Nephron (organoid): ENCODE data around the gene POLH.

Experiments
- H3K27ac Mint-ChIP-seq, 3 experiments: 2 replicates each; pipeline ENCODE4 v1.8.0; 2020; ENCODE audit warnings: mixed read lengths in 3 of 3, mild to moderate bottlenecking in 2 of 3, moderate library complexity in 1 of 3
- H3K27me3 Mint-ChIP-seq: 2 replicates; pipeline ENCODE4 v1.8.0; 2021; ENCODE audit warnings: low read depth, mild to moderate bottlenecking, moderate library complexity, mixed read lengths
- H3K36me3 Mint-ChIP-seq: 2 replicates; pipeline ENCODE4 v1.8.0; 2020; ENCODE audit warnings: low read depth, mixed read lengths
- H3K4me1 Mint-ChIP-seq: 2 replicates; pipeline ENCODE4 v1.8.0; 2020; ENCODE audit warnings: mixed read lengths
- H3K4me3 Mint-ChIP-seq, 3 experiments: 2 replicates each; pipeline ENCODE4 v1.8.0; 2020; ENCODE audit warnings: mild to moderate bottlenecking in 3 of 3, mixed read lengths in 3 of 3, moderate library complexity in 2 of 3
- H3K9me3 Mint-ChIP-seq: 2 replicates; pipeline ENCODE4 v1.8.0; 2020; ENCODE audit warnings: mixed read lengths
- CTCF ChIP-seq, 3 experiments: fragments of 200-600 bp; sonication (generic); IDR thresholded peaks; one replicate each; pipeline ENCODE4 v1.5.0; 2021; ENCODE audit warnings: antibody characterized with exemption in 3 of 3; ENCODE audit not compliant: unreplicated experiment in 3 of 3

Gene POLH

GRCh38 chr6:43608310-43608763 lies 32.4 kb downstream of the POLH start:
- H3K4me3 Mint-ChIP-seq: no peak overlapping the region
- H3K9me3 Mint-ChIP-seq: no peaks in the 10 kb centered on the region
- no peaks in the 10 kb centered on the region for H3K4me1 Mint-ChIP-seq
- H3K27ac Mint-ChIP-seq: no peak overlapping the region
- peaks cover 30% of the 10 kb centered on the region for H3K36me3 Mint-ChIP-seq
- no peaks in the 10 kb centered on the region for H3K27me3 Mint-ChIP-seq
- TF ChIP-seq CTCF (IDR thresholded peaks at IDR 0.05; ENCODE audit: unreplicated experiment in 3 of 3): peak; percentile 87 to 89 (median 87)

GRCh38 chr6:43608807-43609206 lies 32.8 kb downstream of the POLH start:
- H3K27ac Mint-ChIP-seq: no peak overlapping the region
- no peaks in the 10 kb centered on the region for H3K27me3 Mint-ChIP-seq
- no peaks in the 10 kb centered on the region for H3K4me1 Mint-ChIP-seq
- no peaks in the 10 kb centered on the region for H3K9me3 Mint-ChIP-seq
- no peak overlapping the region for H3K4me3 Mint-ChIP-seq
- no peak for TF ChIP-seq CTCF (IDR thresholded peaks at IDR 0.05; ENCODE audit: unreplicated experiment in 3 of 3)
- peaks cover 31% of the 10 kb centered on the region for H3K36me3 Mint-ChIP-seq

- Mint-ChIP-seq H3K9me3 (no peaks in the 10 kb centered on the region), H3K4me1 (no peaks in the 10 kb centered on the region), H3K4me3 (no peak overlapping the region), H3K36me3 (peaks cover 31% of the 10 kb centered on the region), H3K27me3 (no peaks in the 10 kb centered on the region), H3K27ac (no peak overlapping the region)
- TF ChIP-seq CTCF (IDR thresholded peaks at IDR 0.05; ENCODE audit: unreplicated experiment in 3 of 3): no peak
Observed at GRCh38 chr6:43609402-43609801, 33.4 kb downstream of the POLH start.

GRCh38 chr6:43610431-43610830 lies 34.4 kb downstream of the POLH start:
- Mint-ChIP-seq H3K27me3 (no peaks in the 10 kb centered on the region), H3K27ac (no peak overlapping the region), H3K4me3 (no peak overlapping the region), H3K36me3 (peaks cover 25% of the 10 kb centered on the region), H3K9me3 (no peaks in the 10 kb centered on the region), H3K4me1 (no peaks in the 10 kb centered on the region)
- TF ChIP-seq CTCF (IDR thresholded peaks at IDR 0.05; ENCODE audit: unreplicated experiment in 3 of 3): no peak

- Mint-ChIP-seq H3K4me1 (no peaks in the 10 kb centered on the region), H3K27ac (no peak overlapping the region), H3K9me3 (no peaks in the 10 kb centered on the region), H3K27me3 (no peaks in the 10 kb centered on the region), H3K4me3 (no peak overlapping the region), H3K36me3 (peaks cover 16% of the 10 kb centered on the region)
- no peak for TF ChIP-seq CTCF (IDR thresholded peaks at IDR 0.05; ENCODE audit: unreplicated experiment in 3 of 3)
Observed at GRCh38 chr6:43613721-43614395, 37.9 kb downstream of the POLH start.

- Mint-ChIP-seq H3K27ac (no peak overlapping the region), H3K4me3 (no peak overlapping the region), H3K36me3 (peaks cover 17% of the 10 kb centered on the region), H3K27me3 (no peaks in the 10 kb centered on the region), H3K4me1 (no peaks in the 10 kb centered on the region), H3K9me3 (no peaks in the 10 kb centered on the region)
- no peak for TF ChIP-seq CTCF (IDR thresholded peaks at IDR 0.05; ENCODE audit: unreplicated experiment in 3 of 3)
Observed at GRCh38 chr6:43614396-43614730, 38.4 kb downstream of the POLH start.
